NCI-H1105 (cell line): Measurements from ENCODE around the gene ADAMTS10.
A peak's percentile ranks its signal among the peaks of the same experiment; 100 is the strongest.
"Not testable (repeated sequence)": the region's sequence is repeated elsewhere in the genome, so short reads cannot be mapped to it uniquely, and the experiment has no call there.

Experiments used
- DNase-seq: peaks from one replicate; lab custom pipeline; 2025; lab: John Stamatoyannopoulos, UW

The ADAMTS10 gene

GRCh38 chr19:8592231-8593009, 18.1 kb downstream of the ADAMTS10 start:
- DNase-seq: no peak

DNA sequence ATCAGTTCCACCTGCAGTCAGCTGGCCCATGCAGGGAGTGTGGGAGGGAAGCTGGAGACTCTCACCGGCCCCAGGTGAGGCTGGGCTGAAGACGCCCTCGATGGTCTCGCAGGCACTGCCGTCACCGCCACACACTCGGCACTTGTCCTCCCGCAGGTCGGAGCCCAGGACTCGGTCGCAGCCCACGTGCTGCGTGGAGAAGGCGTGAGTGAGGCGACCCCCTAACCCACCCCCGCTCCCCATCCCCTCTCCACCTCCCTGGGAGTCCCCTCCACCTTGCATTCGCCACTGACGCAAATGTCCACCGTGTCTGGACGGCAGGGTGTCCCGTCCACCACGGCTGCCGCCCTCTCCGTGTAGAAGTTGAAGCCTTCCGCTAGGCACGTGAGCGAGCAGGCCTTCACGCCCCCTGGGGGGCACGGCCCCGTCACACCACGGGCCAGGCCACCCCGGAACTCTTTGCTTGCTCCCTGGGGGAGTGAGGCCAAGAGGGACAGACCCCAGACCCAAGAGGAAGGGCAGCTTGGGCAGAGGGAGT, 21.3 kb downstream of the ADAMTS10 start:
- no peak for DNase-seq

GRCh38 chr19:8585894-8586750, 24.4 kb downstream of the ADAMTS10 start:
- DNase-seq: peak; percentile 20

DNA sequence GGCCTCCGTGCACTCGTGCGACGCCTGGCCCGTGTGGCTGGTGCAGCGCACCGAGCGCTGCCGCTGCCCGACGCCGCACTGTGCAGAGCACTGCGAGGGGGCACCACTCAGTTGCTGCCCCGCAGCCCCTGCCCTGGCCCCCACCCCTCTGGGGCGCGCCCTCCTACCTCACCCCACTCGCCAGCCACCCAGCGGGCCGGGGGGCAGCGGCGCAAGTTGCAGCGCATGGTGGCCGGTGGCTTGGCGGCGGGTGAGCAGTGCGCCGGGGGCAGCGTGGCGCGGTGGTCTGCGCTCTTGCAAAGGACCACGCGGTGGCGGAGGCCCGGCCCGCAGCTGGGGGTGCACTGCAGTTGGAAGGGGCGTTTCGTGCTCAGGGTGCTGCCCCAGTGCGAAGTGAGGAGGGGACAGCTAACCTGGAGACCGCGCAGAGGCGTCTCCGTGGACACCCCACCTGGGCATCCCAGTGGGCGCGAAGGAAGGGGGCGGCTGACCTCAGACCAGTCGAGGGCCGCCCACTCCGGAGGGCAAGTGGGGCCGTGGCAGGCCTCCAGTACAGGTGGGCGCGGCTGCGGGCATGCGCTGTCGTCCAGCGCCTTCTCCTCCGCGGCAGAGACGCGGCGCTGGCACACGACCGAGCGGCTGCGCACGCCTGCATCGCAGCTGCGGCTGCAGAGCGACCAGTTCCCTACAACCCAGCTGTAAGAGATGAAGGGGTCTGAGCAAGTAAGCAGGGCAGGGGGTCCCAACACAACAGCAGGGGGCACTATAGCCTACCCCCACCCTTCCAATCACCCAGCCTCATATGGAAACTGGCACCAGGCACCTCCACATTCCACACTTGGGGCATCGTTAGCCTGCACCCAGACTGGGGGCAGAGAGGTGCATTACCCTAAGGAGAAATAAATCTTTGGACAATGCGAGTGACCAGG, 25.3 kb downstream of the ADAMTS10 start:
- no peak for DNase-seq

DNA sequence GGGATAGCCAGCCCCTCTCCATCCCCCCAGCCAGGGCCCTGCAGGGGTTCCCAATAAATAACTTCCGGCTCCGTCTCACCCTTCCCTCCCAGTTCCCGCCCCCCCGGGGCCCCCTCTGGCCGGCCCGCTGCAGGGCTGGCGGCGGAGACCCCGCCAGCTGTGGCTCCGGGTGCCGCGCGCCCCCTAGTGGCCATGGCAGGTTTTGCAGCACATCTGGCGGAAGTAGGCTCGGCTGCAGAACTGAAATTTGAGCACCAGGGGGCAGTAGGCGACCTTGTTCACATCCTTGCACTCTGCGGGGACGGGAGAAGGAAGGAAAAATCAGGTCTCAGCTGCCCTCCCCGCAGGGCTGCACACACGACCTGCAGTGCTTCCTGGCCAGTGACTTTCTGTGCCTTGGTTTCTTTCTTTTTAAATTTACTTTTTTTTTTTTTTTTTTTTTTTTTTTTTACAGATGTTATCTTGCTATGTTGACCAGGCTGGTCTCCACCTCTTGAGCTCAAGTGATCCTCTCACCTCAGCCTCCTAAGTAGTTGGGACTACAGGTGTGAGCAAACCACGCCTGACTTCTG, 29.7 kb downstream of the ADAMTS10 start:
- peak; percentile 43 for DNase-seq

DNA sequence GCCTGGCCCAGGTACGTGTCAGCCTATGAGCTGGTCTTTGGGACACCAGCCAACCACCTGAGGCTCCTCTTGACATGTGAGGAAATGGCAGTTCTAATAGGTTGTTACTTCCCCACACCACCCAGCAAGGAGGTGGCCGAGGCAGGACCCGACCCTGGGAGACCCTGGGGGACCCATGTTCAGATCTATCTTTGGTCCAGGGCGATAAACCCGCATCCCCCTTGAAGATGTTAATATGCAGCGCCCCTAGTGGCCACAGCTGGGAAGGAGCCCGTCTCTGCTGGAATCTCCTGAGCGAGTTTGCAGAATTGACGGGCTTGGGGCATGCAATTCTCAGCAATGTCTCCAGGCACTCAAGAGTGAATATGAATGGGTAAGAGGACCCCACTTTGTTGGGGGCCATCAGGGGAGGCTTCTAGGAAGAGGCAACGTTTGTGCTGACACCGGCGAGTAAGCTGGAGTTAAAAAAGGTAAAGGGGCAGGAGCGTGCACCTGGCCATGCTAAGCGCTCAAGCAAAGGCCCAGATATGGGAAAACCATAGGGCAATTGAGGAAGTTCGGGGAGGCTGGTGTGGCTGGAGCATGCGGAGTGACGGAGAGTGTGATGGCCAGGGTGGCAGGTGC, 31.8 kb downstream of the ADAMTS10 start:
- peak; percentile 15 for DNase-seq

DNA sequence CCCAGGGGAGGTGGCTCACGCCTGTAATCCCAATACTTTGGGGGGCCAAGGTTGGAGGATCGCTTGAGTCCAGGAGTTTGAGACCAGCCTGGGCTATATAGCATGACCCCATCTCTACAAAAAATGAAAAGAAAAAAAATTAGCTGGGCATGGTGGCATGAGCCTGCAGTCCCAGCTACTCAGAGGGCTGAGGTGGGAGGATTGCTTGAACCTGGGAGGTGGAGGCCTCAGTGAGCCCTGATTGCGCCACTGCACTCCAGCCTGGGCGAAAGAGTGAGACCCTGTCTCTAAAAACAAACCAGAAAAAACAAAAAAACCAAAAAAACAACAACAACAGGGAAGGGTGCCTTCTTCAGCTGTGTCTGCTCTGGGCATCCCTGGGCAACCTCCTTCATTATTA, 32.8 kb downstream of the ADAMTS10 start:
- DNase-seq: no peak

GRCh38 chr19:8577247-8577646, 33.3 kb downstream of the ADAMTS10 start, which contains the start of gene MYO1F:
TSS of gene MYO1F (minus strand) at chr19:8577442. CDS start at chr19:8577309, 133 bp downstream.
- DNase-seq: no peak

- DNase-seq: no peak
Observed at GRCh38 chr19:8576273-8576993, 34.1 kb downstream of the ADAMTS10 start.

GRCh38 chr19:8575467-8575997, 35.0 kb downstream of the ADAMTS10 start:
- DNase-seq: no peak

DNA sequence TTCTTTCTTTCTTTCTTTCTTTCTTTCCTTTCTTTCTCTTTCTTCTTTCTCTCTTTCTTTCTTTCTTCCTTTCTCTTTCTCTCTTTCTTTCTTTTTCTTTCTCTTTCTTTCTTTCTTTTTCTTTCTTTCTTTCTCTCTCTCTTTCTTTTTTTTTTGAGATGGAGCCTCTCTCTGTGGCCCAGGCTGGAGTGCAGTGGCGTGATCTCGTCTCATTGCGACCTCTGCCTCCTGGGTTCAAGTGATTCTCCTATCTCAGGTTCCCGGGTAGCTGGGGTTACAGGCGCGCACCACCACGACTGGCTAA, 35.9 kb downstream of the ADAMTS10 start:
- not testable (repeated sequence) for DNase-seq

GRCh38 chr19:8573316-8573715, 37.2 kb downstream of the ADAMTS10 start:
- no peak for DNase-seq

DNA sequence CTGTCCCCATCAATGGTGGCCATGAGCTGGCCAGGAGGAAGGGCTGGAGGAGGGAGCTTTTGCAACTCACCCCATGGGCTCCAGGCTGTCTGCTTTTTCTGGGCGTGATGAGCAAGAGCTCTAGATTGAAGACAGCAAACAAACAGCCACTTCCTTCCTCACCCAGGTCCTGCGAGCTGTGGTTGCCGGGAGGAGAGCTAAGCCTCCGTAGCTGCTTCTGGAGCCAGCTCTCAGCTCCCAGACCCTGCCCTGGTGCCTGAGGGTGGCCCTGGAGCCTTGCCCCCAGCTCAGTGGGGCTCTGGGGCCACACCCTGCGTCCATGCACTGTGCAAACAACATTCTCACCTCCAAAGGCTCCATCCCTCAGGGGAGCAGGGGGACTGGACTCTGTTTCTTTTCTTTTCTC, 39.5 kb downstream of the ADAMTS10 start:
- no peak for DNase-seq

GRCh38 chr19:8569066-8569771, 41.3 kb downstream of the ADAMTS10 start:
- no peak for DNase-seq

DNA sequence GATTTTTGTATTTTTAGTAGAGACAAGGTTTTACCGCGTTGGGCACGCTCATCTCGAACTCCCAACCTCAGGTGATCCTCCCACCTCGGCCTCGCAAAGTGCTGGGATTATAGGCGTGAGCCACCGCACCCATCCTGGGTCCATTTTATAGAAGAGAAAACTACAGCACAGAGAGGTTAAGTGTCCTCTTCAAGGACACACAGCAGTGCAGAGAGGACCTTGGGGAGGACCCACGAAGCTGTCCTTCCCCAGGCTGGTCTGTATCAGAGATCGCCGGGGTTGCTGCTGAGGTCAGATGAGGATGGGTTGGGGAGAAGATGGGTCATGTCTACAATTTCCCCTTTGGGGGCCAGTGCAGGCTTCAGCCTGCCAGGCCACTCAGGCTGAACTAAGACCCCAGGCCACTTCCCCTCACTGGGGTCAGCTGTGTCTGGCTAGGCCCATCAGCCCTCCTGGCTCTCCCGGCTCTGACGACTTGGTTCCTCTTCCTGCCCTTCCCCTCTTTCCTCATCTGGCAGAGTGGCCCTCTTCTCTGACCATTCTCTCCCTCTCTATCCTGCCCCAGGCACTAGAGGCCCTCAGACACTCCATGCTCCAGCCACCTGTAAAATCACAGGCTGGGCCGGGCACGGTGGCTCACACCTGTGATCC, 42.9 kb downstream of the ADAMTS10 start:
- DNase-seq: no peak

GRCh38 chr19:8566855-8567254, 43.7 kb downstream of the ADAMTS10 start:
- no peak for DNase-seq

DNA sequence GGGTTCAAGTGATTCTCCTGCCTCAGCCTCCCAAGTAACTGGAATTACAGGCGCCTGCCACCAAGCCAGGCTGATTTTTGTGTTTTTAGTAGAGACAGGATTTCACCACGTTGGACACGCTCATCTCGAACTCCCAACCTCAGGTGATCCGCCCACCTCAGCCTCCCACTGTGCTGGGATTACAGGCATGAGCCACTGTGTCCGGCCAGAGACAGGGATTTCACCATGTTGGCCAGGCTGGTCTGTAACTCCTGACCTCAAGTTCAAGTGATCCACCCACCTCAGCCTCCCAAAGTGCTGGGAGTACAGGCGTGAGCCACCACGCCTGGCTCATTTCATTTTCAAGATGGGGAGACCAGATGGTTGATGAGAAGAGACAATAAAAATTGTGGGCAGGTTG, 45.6 kb downstream of the ADAMTS10 start:
- DNase-seq: not testable (repeated sequence)

DNA sequence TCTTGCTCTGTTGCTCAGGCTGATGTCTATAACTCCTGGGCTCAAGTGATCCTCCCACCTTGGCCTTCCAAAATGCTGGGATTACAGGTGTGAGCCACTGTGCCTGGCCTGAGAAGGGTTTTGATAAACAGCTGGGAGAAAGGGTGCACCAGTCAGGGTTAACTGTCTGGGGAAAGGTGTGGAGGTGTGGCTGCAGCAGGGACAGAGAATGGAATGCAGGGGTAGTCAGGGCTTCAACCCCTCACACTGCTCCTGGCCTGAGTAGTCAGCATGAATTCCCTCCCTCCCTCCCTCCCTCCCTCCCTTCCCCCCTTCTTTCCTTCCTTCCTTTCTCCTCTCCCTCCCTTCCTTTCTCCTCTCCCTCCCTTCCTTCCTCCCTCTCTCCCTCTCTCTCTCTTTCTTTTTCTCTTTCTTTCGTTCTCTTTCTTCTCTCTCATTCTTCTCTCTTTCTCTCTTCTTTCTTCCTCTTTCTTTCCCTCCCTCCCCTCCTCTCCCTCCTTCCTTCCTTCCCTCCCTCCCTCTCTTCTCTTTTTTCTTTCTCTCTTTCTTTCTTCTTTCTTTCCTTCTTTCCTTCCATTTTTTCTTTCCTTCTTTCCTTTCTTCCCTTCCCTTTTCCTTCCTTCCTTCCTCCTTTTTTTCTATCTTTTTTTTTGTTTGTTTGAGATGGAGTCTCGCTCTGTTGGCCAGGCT, 49.3 kb downstream of the ADAMTS10 start:
- DNase-seq: no peak
